ENCODE data around the gene PGBD5. TPM values are rescaled to one million over a fixed set of nuclear protein-coding genes. Genes with fewer than 3 reads are reported as not detected.
A peak's percentile ranks its signal among the peaks of the same experiment; 100 is the strongest.

PGBD5 gene
- total and polyA plus RNA-seq, 2 of the 13 experiments (the other 11 are each of a cell fraction or from before 2014, with no cell fraction given), result 0.04 to 0.13 TPM

- no peak overlapping the region for H3K4me2 ChIP-seq (ENCODE audit: low read depth, low read length)
- peak; percentile 89 for ATAC-seq
- TF ChIP-seq HOXA5 (CRISPR knock-in tag; IDR thresholded peaks at IDR 0.05) (no peak), ISL2 (CRISPR knock-in tag; IDR thresholded peaks at IDR 0.05) (no peak), ZNF724P (CRISPR knock-in tag; IDR thresholded peaks at IDR 0.05; ENCODE audit: borderline replicate concordance) (no peak), ZNF792 (CRISPR knock-in tag; IDR thresholded peaks at IDR 0.05) (no peak), STAG1 (CRISPR knock-in tag; IDR thresholded peaks at IDR 0.05) (peak; percentile 81), RELA (CRISPR knock-in tag; IDR thresholded peaks at IDR 0.05) (no peak), ZNF230 (CRISPR knock-in tag; IDR thresholded peaks at IDR 0.05) (no peak), SP140L (CRISPR knock-in tag; IDR thresholded peaks at IDR 0.05; ENCODE audit: borderline replicate concordance) (no peak), FOXO1 (CRISPR knock-in tag; IDR thresholded peaks at IDR 0.05) (no peak), SMC3 (IDR thresholded peaks at IDR 0.05; ENCODE audit: low read length) (peak; percentile 80), HDAC6 (IDR thresholded peaks at IDR 0.05; ENCODE audit: low read depth, low read length) (no peak), BRD4 (CRISPR knock-in tag; IDR thresholded peaks at IDR 0.05) (no peak), KDM4B (CRISPR knock-in tag; IDR thresholded peaks at IDR 0.05) (no peak), IRF1 (CRISPR knock-in tag; IDR thresholded peaks at IDR 0.05; ENCODE audit: low read depth) (no peak), RAD21 (CRISPR knock-in tag; IDR thresholded peaks at IDR 0.05) (peak; percentile 52; the same call in 1 of the 2 replicates), MEIS2 (CRISPR knock-in tag; IDR thresholded peaks at IDR 0.05) (no peak), ZNF232 (CRISPR knock-in tag; IDR thresholded peaks at IDR 0.05; ENCODE audit: borderline replicate concordance) (no peak), ZNF704 (CRISPR knock-in tag; IDR thresholded peaks at IDR 0.05; ENCODE audit: borderline replicate concordance) (no peak), ZNF678 (CRISPR knock-in tag; IDR thresholded peaks at IDR 0.05) (no peak)
- TF ChIP-seq, protein P1, sequence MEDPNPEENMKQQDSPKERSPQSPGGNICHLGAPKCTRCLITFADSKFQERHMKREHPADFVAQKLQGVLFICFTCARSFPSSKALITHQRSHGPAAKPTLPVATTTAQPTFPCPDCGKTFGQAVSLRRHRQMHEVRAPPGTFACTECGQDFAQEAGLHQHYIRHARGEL (CRISPR knock-in tag; IDR thresholded peaks at IDR 0.05), result peak; percentile 97; the same call in 1 of the 2 replicates
- TF ChIP-seq, protein P2, sequence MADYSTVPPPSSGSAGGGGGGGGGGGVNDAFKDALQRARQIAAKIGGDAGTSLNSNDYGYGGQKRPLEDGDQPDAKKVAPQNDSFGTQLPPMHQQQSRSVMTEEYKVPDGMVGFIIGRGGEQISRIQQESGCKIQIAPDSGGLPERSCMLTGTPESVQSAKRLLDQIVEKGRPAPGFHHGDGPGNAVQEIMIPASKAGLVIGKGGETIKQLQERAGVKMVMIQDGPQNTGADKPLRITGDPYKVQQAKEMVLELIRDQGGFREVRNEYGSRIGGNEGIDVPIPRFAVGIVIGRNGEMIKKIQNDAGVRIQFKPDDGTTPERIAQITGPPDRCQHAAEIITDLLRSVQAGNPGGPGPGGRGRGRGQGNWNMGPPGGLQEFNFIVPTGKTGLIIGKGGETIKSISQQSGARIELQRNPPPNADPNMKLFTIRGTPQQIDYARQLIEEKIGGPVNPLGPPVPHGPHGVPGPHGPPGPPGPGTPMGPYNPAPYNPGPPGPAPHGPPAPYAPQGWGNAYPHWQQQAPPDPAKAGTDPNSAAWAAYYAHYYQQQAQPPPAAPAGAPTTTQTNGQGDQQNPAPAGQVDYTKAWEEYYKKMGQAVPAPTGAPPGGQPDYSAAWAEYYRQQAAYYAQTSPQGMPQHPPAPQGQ (CRISPR knock-in tag; IDR thresholded peaks at IDR 0.05; ENCODE audit: borderline replicate concordance), result no peak
- TF ChIP-seq, protein P3, sequence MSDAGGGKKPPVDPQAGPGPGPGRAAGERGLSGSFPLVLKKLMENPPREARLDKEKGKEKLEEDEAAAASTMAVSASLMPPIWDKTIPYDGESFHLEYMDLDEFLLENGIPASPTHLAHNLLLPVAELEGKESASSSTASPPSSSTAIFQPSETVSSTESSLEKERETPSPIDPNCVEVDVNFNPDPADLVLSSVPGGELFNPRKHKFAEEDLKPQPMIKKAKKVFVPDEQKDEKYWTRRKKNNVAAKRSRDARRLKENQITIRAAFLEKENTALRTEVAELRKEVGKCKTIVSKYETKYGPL (CRISPR knock-in tag; IDR thresholded peaks at IDR 0.05), result no peak
Observed at GRCh38 chr1:230268371-230269170, 157.6 kb downstream of the PGBD5 start.

More at GRCh38 chr1:230268371-230269170, 157.6 kb downstream of the PGBD5 start:
- Histone ChIP-seq H3K27ac (ENCODE audit: extremely low read length, insufficient read depth, low read length) (no peak overlapping the region), H3K4me3 (replicated peaks in 1 of 3; ENCODE audit: insufficient read depth in 1 of 3, low read depth in 2 of 3, low read length in 3 of 3) (no peak overlapping the region), H4K20me1 (ENCODE audit: insufficient read depth, low read length) (peaks cover 2% of the 10 kb centered on the region; the same call in 1 of the 2 replicates), H3K4me1 (ENCODE audit: insufficient read depth, low read length) (no peaks in the 10 kb centered on the region), H3K9ac (ENCODE audit: insufficient read depth, low read depth, low read length) (no peak overlapping the region), H3K79me2 (ENCODE audit: insufficient read depth, low read length) (no peaks in the 10 kb centered on the region), H2AFZ (ENCODE audit: low read length) (no peak overlapping the region), H3K9me3 (ENCODE audit: low read length) (no peaks in the 10 kb centered on the region), H3K36me3 (replicated peaks in 1 of 2; ENCODE audit: control insufficient read depth in 1 of 2, insufficient read depth in 2 of 2, low read length in 2 of 2) (peaks cover 15 to 26% of the 10 kb centered on the region in 2 experiments), H3K27me3 (ENCODE audit: control insufficient read depth in 1 of 2, insufficient read depth in 2 of 2, low read length in 2 of 2) (no peaks in the 10 kb centered on the region; a peak in 1 of 5 replicates)
- in situ Hi-C loops (cut with HindIII; ENCODE audit: extremely low pct_ligation_motif_present, low pct_unique_long_range_greater_than_20kb), result no loop called here
- 89% methylated on average over 14 of the region's 19 CpGs for WGBS (ENCODE audit: low lambda C conversion rate)
- POLR2A ChIA-PET, result no interaction called here
- CTCF ChIA-PET (ENCODE audit: low intra/inter-chr PET ratio, low total read pairs), result no interaction called here
- intact Hi-C loops (cut with micrococcal nuclease; ENCODE audit: unreplicated experiment), result no loop called here
- no TSS peak for BruUV-seq (replicated peaks)
- DNase-seq (ENCODE audit: low spot score), result peak; percentile 56
- FAIRE-seq, result peak; percentile 36
